H9 (cell line): Measurements from ENCODE around the gene SNTG2. TPM values are rescaled to one million over a fixed set of nuclear protein-coding genes. Genes with fewer than 3 reads are reported as not detected.

Source experiments
- DNase-seq: peaks from one replicate; pipeline ENCODE4 v3.0.0-alpha.2; 2017
- H2AFZ ChIP-seq: one replicate; pipeline ENCODE4 v1.6.1; 2013; ENCODE audit warnings: mild to moderate bottlenecking, low read length, control low read depth, moderate library complexity
- H2AK5ac ChIP-seq: 2 replicates; pipeline ENCODE4 v1.6.1; 2013; ENCODE audit warnings: low read length, control low read depth, mixed read lengths; ENCODE audit not compliant: insufficient read length
- H2BK120ac ChIP-seq: one replicate; pipeline ENCODE4 v1.6.1; 2013; ENCODE audit warnings: low read depth, mild to moderate bottlenecking, low read length, control low read depth, inconsistent platforms; ENCODE audit not compliant: poor library complexity, severe bottlenecking
- H2BK12ac ChIP-seq: 2 replicates; pipeline ENCODE4 v1.6.1; 2013; ENCODE audit warnings: low read length, control low read depth, mixed read lengths, low read depth; ENCODE audit not compliant: insufficient read length
- H2BK15ac ChIP-seq: 2 replicates; pipeline ENCODE4 v1.6.1; 2013; ENCODE audit warnings: low read depth, low read length, control low read depth
- H2BK20ac ChIP-seq: one replicate; pipeline ENCODE4 v1.6.1; 2013; ENCODE audit warnings: low read depth, mild to moderate bottlenecking, low read length, control low read depth, inconsistent platforms; ENCODE audit not compliant: poor library complexity, severe bottlenecking
- H2BK5ac ChIP-seq: 2 replicates; pipeline ENCODE4 v1.6.1; 2013; ENCODE audit warnings: low read length, control low read depth, mixed read lengths; ENCODE audit not compliant: insufficient read length
- H3K14ac ChIP-seq: 2 replicates; pipeline ENCODE4 v1.6.1; 2013; ENCODE audit warnings: low read length, control low read depth; ENCODE audit not compliant: insufficient read depth
- H3K18ac ChIP-seq: 2 replicates; pipeline ENCODE4 v1.6.1; 2013; ENCODE audit warnings: low read depth, mild to moderate bottlenecking, mixed read lengths, low read length, control low read depth; ENCODE audit not compliant: insufficient read length
- H3K23ac ChIP-seq: 2 replicates; pipeline ENCODE4 v1.6.1; 2013; ENCODE audit warnings: low read length, control low read depth, mixed read lengths, low read depth; ENCODE audit not compliant: insufficient read length
- H3K23me2 ChIP-seq: 2 replicates; pipeline ENCODE4 v1.6.1; 2013; ENCODE audit warnings: low read depth, mild to moderate bottlenecking, mixed read lengths, low read length, control low read depth; ENCODE audit not compliant: insufficient read length, poor library complexity, severe bottlenecking
- H3K27ac ChIP-seq: 2 replicates; pipeline ENCODE4 v1.5.1; 2013; ENCODE audit warnings: low read length, control low read depth, mixed read lengths, low read depth; ENCODE audit not compliant: insufficient read length
- H3K27me3 ChIP-seq: 2 replicates; pipeline ENCODE4 v1.6.1; 2013; ENCODE audit warnings: low read length, control low read depth, inconsistent platforms; ENCODE audit not compliant: insufficient read depth
- H3K4ac ChIP-seq: 2 replicates; pipeline ENCODE4 v1.6.1; 2013; ENCODE audit warnings: low read depth, mild to moderate bottlenecking, control low read depth, inconsistent platforms, low read length, moderate library complexity
- H3K4me1 ChIP-seq: 2 replicates; pipeline ENCODE4 v1.6.1; 2013; ENCODE audit warnings: low read length, control low read depth, inconsistent platforms; ENCODE audit not compliant: insufficient read depth
- H3K4me2 ChIP-seq: 2 replicates; pipeline ENCODE4 v1.6.1; 2013; ENCODE audit warnings: low read length, control low read depth, mixed read lengths; ENCODE audit not compliant: insufficient read length, insufficient read depth
- H3K56ac ChIP-seq: 2 replicates; pipeline ENCODE4 v1.6.1; 2013; ENCODE audit warnings: low read depth, mild to moderate bottlenecking, mixed read lengths, low read length, control low read depth; ENCODE audit not compliant: insufficient read length
- H3K79me1 ChIP-seq: 2 replicates; pipeline ENCODE4 v1.6.1; 2013; ENCODE audit warnings: low read depth, mild to moderate bottlenecking, moderate library complexity, low read length, control low read depth, inconsistent platforms; ENCODE audit not compliant: insufficient read depth, poor library complexity, severe bottlenecking
- H3K79me2 ChIP-seq: 2 replicates; pipeline ENCODE4 v1.6.1; 2013; ENCODE audit warnings: low read length, control low read depth, inconsistent platforms; ENCODE audit not compliant: insufficient read depth
- H3K9ac ChIP-seq: 2 replicates; pipeline ENCODE4 v1.6.1; 2013; ENCODE audit warnings: low read length, control low read depth, mixed read lengths; ENCODE audit not compliant: insufficient read length; ENCODE audit errors: extremely low read depth
- H3K9me3 ChIP-seq: one replicate; pipeline ENCODE4 v1.6.1; 2013; ENCODE audit warnings: low read depth, low read length, inconsistent platforms; ENCODE audit not compliant: control insufficient read depth
- H3T11ph ChIP-seq: one replicate; pipeline ENCODE4 v1.6.1; 2013; ENCODE audit warnings: mild to moderate bottlenecking, low read length, control low read depth, inconsistent platforms
- H4K20me1 ChIP-seq: one replicate; pipeline ENCODE4 v1.6.1; 2013; ENCODE audit not compliant: control insufficient read depth, insufficient read length, insufficient read depth
- H4K5ac ChIP-seq: 2 replicates; pipeline ENCODE4 v1.6.1; 2013; ENCODE audit warnings: low read depth, mild to moderate bottlenecking, mixed read lengths, low read length, control low read depth; ENCODE audit not compliant: insufficient read length
- H4K8ac ChIP-seq: replicated peaks from 2 replicates; pipeline ENCODE4 v1.6.1; 2013; ENCODE audit warnings: low read length, control low read depth, mixed read lengths, low read depth; ENCODE audit not compliant: insufficient read length
- H4K91ac ChIP-seq: 2 replicates; pipeline ENCODE4 v1.6.1; 2013; ENCODE audit warnings: low read depth, mild to moderate bottlenecking, moderate library complexity, mixed read lengths, low read length, control low read depth; ENCODE audit not compliant: insufficient read length
- H3K27ac Mint-ChIP-seq, 3 experiments: 2 replicates in 2 of 3; 3 replicates in 1 of 3; pipeline ENCODE4 v1.8.0; 2020 to 2021; ENCODE audit warnings: mixed read lengths in 3 of 3, mild to moderate bottlenecking in 1 of 3, moderate library complexity in 1 of 3
- H3K27me3 Mint-ChIP-seq: 2 replicates; pipeline ENCODE4 v1.8.0; 2021; ENCODE audit warnings: low read depth, mild to moderate bottlenecking, moderate library complexity, mixed read lengths
- H3K36me3 Mint-ChIP-seq, 3 experiments: 2 replicates in 2 of 3; 3 replicates in 1 of 3; pipeline ENCODE4 v1.8.0; 2020 to 2021; ENCODE audit warnings: low read depth in 3 of 3, mixed read lengths in 3 of 3; ENCODE audit not compliant: insufficient read depth in 1 of 3
- H3K4me1 Mint-ChIP-seq, 2 experiments: 2 replicates each; pipeline ENCODE4 v1.8.0; 2020; ENCODE audit warnings: mixed read lengths in 2 of 2
- H3K4me3 Mint-ChIP-seq, 2 experiments: 2 replicates in 1 of 2; 3 replicates in 1 of 2; pipeline ENCODE4 v1.8.0; 2020 to 2021; ENCODE audit warnings: mild to moderate bottlenecking in 2 of 2, mixed read lengths in 2 of 2, moderate library complexity in 1 of 2
- H3K9me3 Mint-ChIP-seq, 2 experiments: 2 replicates in 1 of 2; 3 replicates in 1 of 2; pipeline ENCODE4 v1.8.0; 2020; ENCODE audit warnings: mild to moderate bottlenecking in 2 of 2, mixed read lengths in 2 of 2, moderate library complexity in 1 of 2
- WGBS: extraction: QIAGEN DNeasy Blood & Tissue Kit; methylation state at CpG from one replicate; pipeline ENCODE4 v1.1.7; 2013; ENCODE audit warnings: missing lambda C conversion rate, low lambda C conversion rate, mixed read lengths; ENCODE audit not compliant: insufficient read length; ENCODE audit errors: extremely low coverage; 5-methylcytosine and 5-hydroxymethylcytosine counted together
- total RNA-seq: library from RNA; stranded (reverse); gene quantifications from 2 replicates; pipeline ENCODE4 v1.2.1, GENCODE V29; 2021
- TF ChIP-seq, protein P1 (sequence below): fragments of 200-600 bp; sonication (generic); conservative IDR thresholded peaks from 3 replicates; pipeline ENCODE4 v1.8.0; 2021; ENCODE audit warnings: antibody characterized with exemption, mild to moderate bottlenecking

Gene SNTG2
- total RNA-seq, 1 experiment from 2014 or later = 13.2 TPM

DNA sequence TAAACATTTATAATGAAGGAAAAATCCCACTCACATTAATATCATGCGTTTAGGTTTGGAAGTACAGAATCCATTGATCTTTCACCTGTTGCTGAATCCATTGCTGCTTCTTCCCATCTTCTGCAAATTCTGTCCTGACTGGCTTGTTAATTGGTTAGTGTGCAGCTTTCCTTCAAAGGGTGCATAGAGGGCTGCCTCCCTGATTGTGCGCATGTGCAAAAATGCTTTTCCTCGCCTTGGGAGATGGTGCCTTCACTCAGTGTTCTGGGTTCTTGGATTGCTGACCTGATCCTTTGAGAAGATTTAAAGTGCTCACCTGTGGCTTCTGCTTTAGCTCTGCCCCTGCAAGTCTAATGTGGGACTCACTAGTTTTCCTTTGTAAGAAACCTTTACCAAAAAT is 231.2 kb downstream of the SNTG2 start:
- Histone ChIP-seq H2BK5ac (no peak overlapping the region), H2BK15ac (no peak overlapping the region), H4K91ac (no peak overlapping the region), H2AFZ (no peak overlapping the region), H3K23ac (no peak overlapping the region), H3K79me2 (no peaks in the 10 kb centered on the region), H3K14ac (no peak overlapping the region), H2BK20ac (no peak overlapping the region), H3K4me1 (no peaks in the 10 kb centered on the region), H3K27ac (no peak overlapping the region), H3K56ac (no peak overlapping the region), H3K9ac (no peak overlapping the region), H4K8ac (no peak overlapping the region), H3K18ac (no peak overlapping the region), H3T11ph (no peak overlapping the region), H4K20me1 (no peaks in the 10 kb centered on the region), H3K27me3 (no peaks in the 10 kb centered on the region), H4K5ac (no peak overlapping the region), H2BK12ac (no peak overlapping the region), H3K4me2 (no peak overlapping the region), H2BK120ac (no peak overlapping the region), H3K9me3 (peaks cover 6% of the 10 kb centered on the region), H3K23me2 (no peaks in the 10 kb centered on the region), H3K4ac (no peak overlapping the region), H3K79me1 (no peaks in the 10 kb centered on the region), H2AK5ac (no peak overlapping the region)
- no peaks in the 10 kb centered on the region; a peak in 1 of 4 replicates for H3K4me1 Mint-ChIP-seq
- whole genome bisulfite sequencing = no CpG with 5 or more reads among the region's 3 CpGs
- H3K4me3 Mint-ChIP-seq = no peak overlapping the region
- H3K27ac Mint-ChIP-seq = no peak overlapping the region
- DNase-seq = no peak
- peaks cover 39 to 49% (median 42%) of the 10 kb centered on the region in 3 experiments for H3K36me3 Mint-ChIP-seq
- H3K9me3 Mint-ChIP-seq = peaks cover 47 to 48% of the 10 kb centered on the region in 2 experiments
- H3K27me3 Mint-ChIP-seq = no peaks in the 10 kb centered on the region; the same call in 1 of the 2 replicates
- TF ChIP-seq, protein P1, sequence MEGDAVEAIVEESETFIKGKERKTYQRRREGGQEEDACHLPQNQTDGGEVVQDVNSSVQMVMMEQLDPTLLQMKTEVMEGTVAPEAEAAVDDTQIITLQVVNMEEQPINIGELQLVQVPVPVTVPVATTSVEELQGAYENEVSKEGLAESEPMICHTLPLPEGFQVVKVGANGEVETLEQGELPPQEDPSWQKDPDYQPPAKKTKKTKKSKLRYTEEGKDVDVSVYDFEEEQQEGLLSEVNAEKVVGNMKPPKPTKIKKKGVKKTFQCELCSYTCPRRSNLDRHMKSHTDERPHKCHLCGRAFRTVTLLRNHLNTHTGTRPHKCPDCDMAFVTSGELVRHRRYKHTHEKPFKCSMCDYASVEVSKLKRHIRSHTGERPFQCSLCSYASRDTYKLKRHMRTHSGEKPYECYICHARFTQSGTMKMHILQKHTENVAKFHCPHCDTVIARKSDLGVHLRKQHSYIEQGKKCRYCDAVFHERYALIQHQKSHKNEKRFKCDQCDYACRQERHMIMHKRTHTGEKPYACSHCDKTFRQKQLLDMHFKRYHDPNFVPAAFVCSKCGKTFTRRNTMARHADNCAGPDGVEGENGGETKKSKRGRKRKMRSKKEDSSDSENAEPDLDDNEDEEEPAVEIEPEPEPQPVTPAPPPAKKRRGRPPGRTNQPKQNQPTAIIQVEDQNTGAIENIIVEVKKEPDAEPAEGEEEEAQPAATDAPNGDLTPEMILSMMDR = no peak
